Umbilical cord (tissue), 2 donors: ENCODE measurements around the gene SLC26A3. TPM values are rescaled to one million over a fixed set of nuclear protein-coding genes. Genes with fewer than 3 reads are reported as not detected.
A peak's percentile ranks its signal among the peaks of the same experiment; 100 is the strongest.

Experiments
- DNase-seq: peaks from one replicate; pipeline ENCODE4 v3.0.0-alpha.2; 2015; ENCODE audit warnings: low spot score
- total RNA-seq: library from RNA; depleted of rRNA; stranded (reverse); fragments of >200 nt; gene quantifications from one replicate; pipeline ENCODE4 v1.2.3, GENCODE V29; 2014; ENCODE audit warnings: low replicate concordance; ENCODE audit not compliant: insufficient read depth

Gene SLC26A3
- total RNA-seq, 1 donor from 2014 or later: 6.3 TPM

- no peak for DNase-seq
These were observed 57.0 kb downstream of the SLC26A3 start for GRCh38 chr7:107746006-107746405.

DNA sequence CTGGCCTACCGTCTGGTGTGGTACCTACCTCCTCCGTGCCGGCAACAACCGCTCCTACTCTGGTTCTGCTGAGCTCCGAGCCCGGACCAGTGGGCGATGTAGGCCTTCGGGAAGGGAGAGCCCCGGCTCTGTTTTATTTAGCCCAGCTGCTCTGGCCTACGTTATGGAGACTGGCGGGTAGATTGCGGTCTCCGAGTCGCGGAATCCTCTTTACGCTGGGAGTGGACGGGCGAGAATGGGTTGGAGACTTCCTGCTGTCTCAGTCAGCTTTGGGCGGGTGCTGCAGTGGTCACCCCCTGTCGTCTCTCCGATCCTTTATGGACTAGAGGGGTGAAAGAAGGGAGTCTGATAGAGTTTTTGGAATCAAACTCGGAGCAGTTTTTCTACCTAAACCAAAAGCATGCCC, 58.7 kb downstream of the SLC26A3 start:
- no peak for DNase-seq

DNA sequence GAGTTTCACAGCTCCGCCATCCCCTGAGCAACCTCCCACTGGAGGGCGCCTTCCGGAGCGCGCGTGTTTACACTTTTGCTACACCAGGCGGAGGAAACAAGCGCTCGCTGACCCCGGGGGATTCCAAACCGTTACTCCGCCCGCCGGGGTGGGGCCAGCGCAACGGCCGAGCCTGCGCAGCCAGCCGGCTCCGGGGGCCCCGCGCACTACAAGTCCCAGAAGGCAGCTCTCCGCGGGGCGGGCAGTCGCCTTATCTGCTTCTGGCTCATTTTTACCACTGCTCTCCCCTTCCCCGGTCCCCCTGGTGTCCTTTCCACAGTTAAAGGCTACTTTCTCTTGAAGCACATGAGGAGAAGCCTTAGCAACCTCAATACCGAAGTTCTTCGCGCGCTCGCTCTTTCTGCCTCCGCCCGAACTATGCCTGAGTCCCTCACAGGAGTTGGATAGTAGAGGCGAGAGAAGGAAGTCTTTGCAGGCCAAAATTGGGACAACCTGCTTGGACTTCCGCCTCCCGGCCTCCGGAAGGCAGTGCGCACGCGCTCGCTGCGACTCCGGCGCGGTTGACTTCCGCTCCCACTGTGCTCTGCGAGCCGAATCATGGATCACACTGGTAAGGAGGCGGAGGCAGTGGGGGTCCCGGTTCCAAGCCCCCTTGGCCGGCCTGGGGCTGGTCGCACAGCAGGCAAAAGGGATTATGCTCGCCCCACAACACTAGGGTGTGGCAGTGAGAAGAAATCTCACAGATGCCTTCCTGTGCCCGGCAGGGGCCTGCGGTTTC, 59.3 kb downstream of the SLC26A3 start, which contains the start of gene CBLL1:
CBLL1 (plus strand) TSS at position 576 of the 778 bp plus-strand sequence; CDS start at position 598, 22 bp downstream.
- peak; percentile 98 for DNase-seq

DNA sequence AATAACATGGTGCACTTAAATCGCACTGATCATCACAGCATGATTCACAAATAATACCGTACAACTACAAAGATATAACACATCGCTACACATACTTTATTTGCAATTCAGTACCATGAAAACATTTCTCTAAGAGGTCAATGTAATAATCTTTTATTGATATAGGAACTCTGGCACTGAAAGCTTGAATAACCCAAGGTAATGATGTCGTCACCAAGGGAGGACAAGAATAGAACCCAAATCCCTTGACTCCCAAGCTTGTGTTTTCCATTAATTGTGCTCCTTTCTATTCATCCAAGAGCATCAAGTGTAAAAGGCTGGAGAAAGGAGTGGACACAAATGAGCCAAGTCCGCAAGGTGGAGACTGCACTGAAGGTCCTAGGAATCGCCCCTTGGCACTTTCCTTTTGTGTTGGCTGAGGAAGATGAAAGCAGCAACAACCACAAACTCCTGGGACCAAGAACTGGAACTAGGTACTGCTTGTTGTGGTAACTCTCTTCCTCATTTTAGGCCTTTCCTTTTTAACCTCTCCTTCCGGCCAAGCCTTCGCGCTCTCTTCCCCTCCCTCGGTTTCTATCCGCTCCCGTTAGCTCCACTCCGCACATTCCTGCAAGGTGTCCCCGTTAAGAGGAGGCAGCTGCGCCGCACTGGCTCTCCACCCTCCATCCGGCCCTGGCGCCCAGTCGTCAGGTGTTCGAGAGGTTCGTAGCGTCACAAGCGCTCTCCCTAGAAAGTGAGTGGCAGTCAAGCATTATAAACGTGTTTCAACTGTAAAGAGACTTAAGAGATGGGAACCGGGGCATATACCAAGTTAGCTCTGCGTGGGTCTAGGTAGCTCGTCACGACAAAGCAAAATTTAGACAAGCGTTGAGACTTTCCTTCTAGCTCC, 60.1 kb downstream of the SLC26A3 start:
- no peak for DNase-seq

DNA sequence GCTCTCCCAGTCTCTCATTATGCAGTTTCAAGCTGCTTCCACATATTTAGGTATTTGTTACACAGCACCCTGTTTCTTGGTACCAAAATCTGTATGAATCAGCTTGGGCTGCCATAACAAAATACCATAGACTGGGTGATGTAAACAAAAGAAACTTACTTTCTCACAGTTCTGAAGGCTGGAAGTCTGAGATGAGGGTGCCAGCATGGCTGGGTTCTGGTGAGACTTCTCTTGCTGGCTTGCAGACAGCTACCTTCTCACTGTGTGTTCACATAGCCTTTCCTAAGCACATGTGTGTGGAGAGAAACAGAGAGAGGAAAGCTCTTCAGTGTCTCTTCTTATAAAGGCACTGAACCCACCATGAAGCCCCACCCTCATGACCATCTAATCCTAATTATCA, 74.7 kb downstream of the SLC26A3 start:
- no peak for DNase-seq

DNA sequence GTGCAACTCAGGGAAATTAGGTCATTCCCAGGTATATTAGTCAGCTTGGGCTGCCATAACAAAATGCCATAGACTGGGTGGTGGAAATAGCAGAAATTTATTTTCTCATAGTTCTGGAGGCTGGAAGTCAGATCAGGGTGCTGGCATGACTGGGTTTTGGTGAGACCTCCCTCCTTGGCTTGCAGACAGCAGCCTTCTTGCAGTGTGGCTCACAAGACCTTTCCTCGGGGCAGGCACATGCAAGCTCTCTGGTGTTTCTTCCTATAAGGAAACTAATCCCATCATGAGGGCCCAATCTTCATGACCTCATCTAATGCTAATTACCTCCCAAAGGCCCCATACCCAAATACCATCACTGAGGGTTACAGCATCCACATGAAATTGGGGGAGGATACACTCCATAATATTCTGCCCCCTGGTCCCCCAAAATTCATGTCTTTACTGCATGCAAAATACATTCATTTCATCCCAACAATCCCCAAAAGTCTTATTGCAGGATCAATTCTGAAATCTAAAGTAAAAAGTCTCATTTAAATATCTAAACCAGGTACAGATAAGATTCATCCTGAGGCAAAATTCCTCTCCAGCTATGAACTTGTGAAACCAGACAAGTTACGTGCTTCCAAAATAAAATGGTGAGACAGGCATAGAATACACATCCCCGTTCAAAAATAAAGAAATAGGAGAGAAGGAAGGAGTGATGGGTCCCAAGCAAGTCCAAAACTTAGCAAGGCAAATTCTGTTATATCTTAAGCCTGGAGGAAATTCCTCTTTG, 76.5 kb downstream of the SLC26A3 start:
- DNase-seq: no peak

- peak; percentile 64 for DNase-seq
These were observed 77.8 kb downstream of the SLC26A3 start for GRCh38 chr7:107725138-107725740.

DNA sequence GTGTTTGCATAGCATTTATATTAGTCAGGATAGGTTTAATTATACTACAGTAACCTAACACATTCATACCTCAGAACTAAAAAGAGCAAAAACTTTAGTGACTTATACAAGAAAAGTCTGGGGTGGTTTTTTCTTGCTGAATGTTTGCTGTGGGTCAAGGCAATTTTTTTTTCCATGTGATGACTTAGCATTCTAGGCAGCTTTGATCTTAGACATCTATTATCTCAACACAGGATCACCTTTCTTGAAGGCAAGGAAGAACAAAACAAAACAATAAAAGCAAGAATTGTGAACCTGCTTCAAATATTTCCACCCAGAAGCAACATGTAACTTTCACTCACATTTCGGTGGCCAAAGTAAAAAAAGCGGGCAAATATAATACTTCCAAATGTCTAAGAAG, 79.8 kb downstream of the SLC26A3 start:
- DNase-seq: no peak

DNA sequence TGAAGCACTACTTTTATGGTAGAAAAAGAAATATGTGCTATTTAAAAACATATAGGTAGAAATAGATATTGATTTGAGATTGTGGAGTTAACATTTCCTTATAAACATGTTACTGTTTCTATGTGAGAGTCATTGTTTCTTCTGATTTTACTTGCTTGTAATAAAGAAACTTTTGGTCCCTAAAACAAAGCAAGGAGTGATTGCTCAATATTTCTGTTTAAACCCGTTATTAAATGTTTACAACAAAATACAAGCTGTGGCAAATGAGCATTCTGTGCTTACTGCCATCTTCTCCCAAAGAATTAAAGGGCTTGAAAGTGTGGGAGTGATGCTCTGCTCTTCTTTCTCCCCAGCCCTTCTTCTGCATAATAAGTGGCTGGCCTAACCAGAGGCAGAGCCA, 81.7 kb downstream of the SLC26A3 start:
- no peak for DNase-seq

- no peak for DNase-seq
These were observed 84.4 kb downstream of the SLC26A3 start for GRCh38 chr7:107718456-107719193.

- no peak for DNase-seq
These were observed 87.5 kb downstream of the SLC26A3 start for GRCh38 chr7:107715531-107715930.

Other genes with a start within 250 kb of the SLC26A3 start
- gene COG5, start 239.3 kb downstream of the SLC26A3 start, total RNA-seq: 75.4 TPM
- gene DUS4L, start 239.3 kb downstream of the SLC26A3 start, total RNA-seq: 30.8 TPM
- 50.6 TPM for gene BCAP29, start 223.0 kb downstream of the SLC26A3 start, total RNA-seq
- gene SLC26A4, start 142.4 kb downstream of the SLC26A3 start, total RNA-seq: 0.24 TPM
- gene CBLL1, start 59.1 kb downstream of the SLC26A3 start, total RNA-seq: 20.0 TPM
- 69.1 TPM for gene DLD, start 88.0 kb upstream of the SLC26A3 start, total RNA-seq
- 491 TPM for gene LAMB1, start 199.9 kb upstream of the SLC26A3 start, total RNA-seq